Gastroesophageal sphincter (tissue), 3 donors: Measurements from ENCODE around the gene NCSTN.

Experiments used
- CTCF ChIP-seq, 4 experiments: fragments of 200-600 bp in 2 of 4; fragments of 450-650 bp in 2 of 4; sonication (generic) in 1 of 4; IDR thresholded peaks; one replicate each; pipeline ENCODE4 v1.5.1; 2017 to 2019; ENCODE audit warnings: antibody characterized with exemption in 4 of 4, mild to moderate bottlenecking in 2 of 4, moderate library complexity in 2 of 4
- POLR2A ChIP-seq, 2 donors: fragments of 450-650 bp; IDR thresholded peaks; one replicate each; pipeline ENCODE4 v1.6.1; 2017; ENCODE audit warnings: antibody characterized with exemption in 2 of 2, mild to moderate bottlenecking in 2 of 2, moderate library complexity in 1 of 2
- POLR2AphosphoS5 ChIP-seq: sonication (generic); formaldehyde crosslinking; IDR thresholded peaks from one replicate; pipeline ENCODE4 v1.6.1; 2017; ENCODE audit warnings: antibody characterized with exemption

DNA sequence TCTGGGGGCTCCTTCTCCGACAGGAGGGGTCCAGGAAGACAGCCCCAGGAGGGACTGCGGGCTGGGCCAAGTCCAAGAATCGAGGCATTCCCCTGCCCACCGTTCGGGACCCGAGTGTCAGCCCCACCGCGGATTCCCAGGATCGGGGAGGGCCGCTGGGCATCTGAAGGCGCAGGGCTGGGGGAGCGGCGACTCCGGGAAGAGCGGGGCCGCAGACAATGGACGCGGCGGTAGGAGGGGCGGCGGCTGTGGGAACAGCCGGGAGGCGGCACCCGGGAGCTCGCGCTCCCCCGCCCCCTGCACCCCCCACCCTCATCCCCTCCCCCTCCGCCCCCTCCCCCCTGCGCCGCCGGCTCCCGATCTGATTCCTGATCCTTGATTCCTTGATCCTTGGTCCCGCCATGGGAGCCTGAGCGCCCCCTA is 57.1 kb downstream of the NCSTN start, which contains the start of gene VANGL2:
- peak in 2 of 4 experiments; percentile 14 to 26 for TF ChIP-seq CTCF (IDR thresholded peaks at IDR 0.05)
- no peak for TF ChIP-seq POLR2A (IDR thresholded peaks at IDR 0.05)
- TF ChIP-seq POLR2AphosphoS5, result no peak
